HepG2 (cell line): ENCODE measurements around the gene TPBGL. TPM values are rescaled to one million over a fixed set of nuclear protein-coding genes. Genes with fewer than 3 reads are reported as not detected.

Source experiments
- ATAC-seq: fragments of 200-7000 bp; cut with Tn5 transposase; 3 replicates; pipeline ENCODE4 v1.9.1; 2020; ENCODE audit warnings: mild to moderate bottlenecking, moderate library complexity
- BruUV-seq: library from RNA; stranded (reverse); fragments of 400-500 nt; replicated peaks from 2 replicates; lab custom pipeline; 2021; lab: Mats Ljungman, UMichigan
- CTCF ChIA-PET: fragments of 300-600 bp; formaldehyde crosslinking; extraction: SDS; loops from one replicate; lab custom pipeline; 2021; ENCODE audit warnings: low total read pairs, inconsistent platforms, low intra/inter-chr PET ratio; lab: Yijun Ruan, JAX
- POLR2A ChIA-PET: fragments of 350-600 bp; sonication (Branson Sonifier 250); formaldehyde crosslinking; loops from one replicate; lab custom pipeline; 2020; ENCODE audit warnings: antibody characterized with exemption, inconsistent platforms; lab: Yijun Ruan, JAX
- DNase-seq: peaks from one replicate; pipeline ENCODE4 v3.0.0-alpha.2; 2015; ENCODE audit warnings: low spot score
- FAIRE-seq: peaks from 3 replicates; lab custom pipeline; 2011; peaks lifted over from hg19 to GRCh38; lab: Jason Lieb, UNC
- H2AFZ ChIP-seq: one replicate; pipeline ENCODE4 v1.6.1; 2011; ENCODE audit warnings: low read length, inconsistent platforms
- H3K27ac ChIP-seq: fragments of 300-600 bp; 3 replicates; pipeline ENCODE4 v1.8.0; 2011; ENCODE audit warnings: mixed run types, mild to moderate bottlenecking, mixed read lengths, low read length, inconsistent platforms; ENCODE audit not compliant: insufficient read depth; ENCODE audit errors: extremely low read length
- H3K27me3 ChIP-seq, 2 experiments: fragments of 200-600 bp in 1 of 2; 2 replicates in 1 of 2; 3 replicates in 1 of 2; pipeline versions ENCODE4 v1.6.0 to v1.8.0; 2011; ENCODE audit warnings: low read length in 2 of 2, mild to moderate bottlenecking in 2 of 2, moderate library complexity in 2 of 2, inconsistent platforms in 1 of 2; ENCODE audit not compliant: insufficient read depth in 2 of 2, control insufficient read depth in 1 of 2
- H3K36me3 ChIP-seq, 2 experiments: fragments of 200-600 bp in 1 of 2; replicated peaks in 1 of 2; 2 replicates in 1 of 2; 3 replicates in 1 of 2; pipeline versions ENCODE4 v1.5.1 to v1.8.0; 2011; ENCODE audit warnings: low read length in 2 of 2, inconsistent platforms in 1 of 2; ENCODE audit not compliant: insufficient read depth in 2 of 2, control insufficient read depth in 1 of 2
- H3K4me1 ChIP-seq: 2 replicates; pipeline ENCODE4 v1.5.1; 2012; ENCODE audit warnings: low read length, inconsistent platforms; ENCODE audit not compliant: insufficient read depth
- H3K4me2 ChIP-seq: 2 replicates; pipeline ENCODE4 v1.6.0; 2011; ENCODE audit warnings: low read depth, low read length, inconsistent platforms
- H3K4me3 ChIP-seq, 3 experiments: fragments of 200-600 bp in 1 of 3; sonication (generic), shearing (Covaris generic) in 1 of 3; replicated peaks in 1 of 3; 2 replicates each; pipeline ENCODE4 v1.5.1; 2011 to 2016; ENCODE audit warnings: low read length in 3 of 3, inconsistent platforms in 2 of 3, low read depth in 2 of 3, mild to moderate bottlenecking in 2 of 3, control low read depth in 1 of 3, mixed read lengths in 1 of 3; ENCODE audit not compliant: insufficient read depth in 1 of 3
- H3K79me2 ChIP-seq: one replicate; pipeline ENCODE4 v1.6.1; 2011; ENCODE audit warnings: low read length, inconsistent platforms; ENCODE audit not compliant: insufficient read depth
- H3K9ac ChIP-seq: 2 replicates; pipeline ENCODE4 v1.6.0; 2011; ENCODE audit warnings: mild to moderate bottlenecking, low read depth, low read length, inconsistent platforms; ENCODE audit not compliant: insufficient read depth
- H3K9me3 ChIP-seq: 2 replicates; pipeline ENCODE4 v1.5.1; 2012; ENCODE audit warnings: mild to moderate bottlenecking, low read length
- H4K20me1 ChIP-seq: 2 replicates; pipeline ENCODE4 v1.6.0; 2011; ENCODE audit warnings: inconsistent platforms, mild to moderate bottlenecking, low read length, moderate library complexity; ENCODE audit not compliant: insufficient read depth
- CSRNP2 ChIP-seq: sonication (generic); formaldehyde crosslinking; conservative IDR thresholded peaks from 2 replicates; pipeline ENCODE4 v1.8.0; 2022; ENCODE audit warnings: low read depth, missing genetic modification reagents
- FOXJ3 ChIP-seq: sonication (generic); formaldehyde crosslinking; IDR thresholded peaks from 2 replicates; pipeline ENCODE4 v1.4.0; 2020; ENCODE audit warnings: missing genetic modification reagents, mild to moderate bottlenecking, borderline replicate concordance
- HDAC1 ChIP-seq: sonication (generic); formaldehyde crosslinking; IDR thresholded peaks from 2 replicates; pipeline ENCODE4 v1.5.1; 2020; ENCODE audit warnings: mild to moderate bottlenecking, missing genetic modification reagents
- MLXIP ChIP-seq: sonication (generic); formaldehyde crosslinking; IDR thresholded peaks from 2 replicates; pipeline ENCODE4 v1.9.0; 2021; ENCODE audit warnings: missing genetic modification reagents, borderline replicate concordance
- MXD1 ChIP-seq: sonication (generic); formaldehyde crosslinking; IDR thresholded peaks from 2 replicates; pipeline ENCODE4 v1.4.0; 2020; ENCODE audit warnings: mild to moderate bottlenecking, missing genetic modification reagents
- MYPOP ChIP-seq: sonication (generic); formaldehyde crosslinking; IDR thresholded peaks from 2 replicates; pipeline ENCODE4 v1.8.1; 2023; ENCODE audit warnings: mild to moderate bottlenecking, moderate library complexity, missing genetic modification reagents
- TGIF2 ChIP-seq: IDR thresholded peaks from 2 replicates; pipeline ENCODE4 v1.6.1; 2016; ENCODE audit warnings: control low read depth, missing compliant biosample characterization
- TRIM22 ChIP-seq: fragments of 450-650 bp; IDR thresholded peaks from 2 replicates; pipeline ENCODE4 v1.6.1; 2017
- ZNF713 ChIP-seq: sonication (generic); formaldehyde crosslinking; IDR thresholded peaks from 2 replicates; pipeline ENCODE4 v1.4.0; 2020; ENCODE audit warnings: mild to moderate bottlenecking, missing genetic modification reagents
- WGBS: methylation state at CpG from one replicate; pipeline ENCODE4 v1.1.6; 2017; ENCODE audit warnings: low lambda C conversion rate; 5-methylcytosine and 5-hydroxymethylcytosine counted together
- in situ Hi-C: cut with HindIII; loops from 2 replicates; pipeline ENCODE4 v1.10.0; 2017; ENCODE audit warnings: low pct_unique_long_range_greater_than_20kb; ENCODE audit not compliant: extremely low pct_ligation_motif_present
- intact Hi-C: fragments of 100-400 bp; cut with micrococcal nuclease; formaldehyde crosslinking; loops from one replicate; pipeline ENCODE4 v1.10.0; 2022; ENCODE audit not compliant: unreplicated experiment
- polyA plus RNA-seq, 8 experiments: library from polyadenylated mRNA; depleted of rRNA in 3 of 8; stranded (reverse) in 7 of 8; unstranded in 1 of 8; fragments of >200 nt; fragmentation: Illumina TruSeq in 4 of 8; extraction: Trizol in 4 of 8; gene quantifications; 2 replicates each; pipeline versions ENCODE4 v1.2.1 to v1.2.3, GENCODE V29; 2011 to 2016; ENCODE audit warnings: low read depth in 4 of 8, missing spikeins in 1 of 8, mixed read lengths in 1 of 8; ENCODE audit not compliant: insufficient read depth in 1 of 8
- total RNA-seq, 5 experiments: library from RNA; depleted of rRNA; stranded (reverse); fragments of >200 nt; fragmentation: Illumina TruSeq; extraction: Trizol; gene quantifications; 2 replicates each; pipeline ENCODE4 v1.2.3, GENCODE V29; 2016; ENCODE audit warnings: low read depth in 1 of 5

Gene TPBGL
- total and polyA plus RNA-seq, 2 of the 13 experiments (the other 11 are each of a cell fraction or from before 2014, with no cell fraction given) = not detected

GRCh38 chr11:75277211-75277805 lies 36.7 kb downstream of the TPBGL start:
- FAIRE-seq (no peak), DNase-seq (no peak), ATAC-seq (no peak)
- Histone ChIP-seq H3K9ac (no peak overlapping the region), H3K79me2 (no peaks in the 10 kb centered on the region), H3K27ac (no peak overlapping the region), H3K36me3 (peaks cover 35 to 67% of the 10 kb centered on the region in 2 experiments), H2AFZ (no peak overlapping the region), H4K20me1 (peaks cover 8% of the 10 kb centered on the region; the same call in 1 of the 2 replicates), H3K9me3 (no peaks in the 10 kb centered on the region), H3K4me1 (peaks cover 15% of the 10 kb centered on the region), H3K4me3 (no peak overlapping the region), H3K4me2 (no peak overlapping the region), H3K27me3 (no peaks in the 10 kb centered on the region)
- no TSS peak for BruUV-seq
- in situ Hi-C loops = no loop called here
- TF ChIP-seq MXD1 (CRISPR knock-in tag) (no peak), FOXJ3 (no peak), MLXIP (CRISPR knock-in tag) (no peak), MYPOP (no peak), CSRNP2 (CRISPR knock-in tag) (no peak), ZNF713 (CRISPR knock-in tag) (no peak), TGIF2 (CRISPR knock-in tag) (no peak), HDAC1 (CRISPR knock-in tag) (no peak), TRIM22 (no peak)
- ChIA-PET POLR2A (no interaction called here), CTCF (no interaction called here)
- WGBS = 97% methylated on average over 11 of the region's 11 CpGs
- intact Hi-C loops = no loop called here
